Right ventricle myocardium inferior (tissue), 1 donor: Measurements from ENCODE around the gene RAB27A. TPM values are rescaled to one million over a fixed set of nuclear protein-coding genes. Genes with fewer than 3 reads are reported as not detected.

ENCODE experiments used
- ATAC-seq: fragments of 200-7000 bp; cut with Tn5 transposase; one replicate; pipeline ENCODE4 v1.9.1; 2020; ENCODE audit warnings: mild to moderate bottlenecking, moderate library complexity
- DNase-seq: peaks from one replicate; pipeline ENCODE4 v3.0.0; 2021; ENCODE audit errors: missing footprints
- intact Hi-C: fragments of 100-400 bp; cut with DNase I; formaldehyde crosslinking; loops from one replicate; pipeline ENCODE4 v1.11.0; 2022
- total RNA-seq: library from RNA; stranded (reverse); fragmentation: NEBNext Ultra II Directional; extraction: Animal tissue kit (Norgen Biotek cat#: 25700); gene quantifications from one replicate; pipeline ENCODE4 v1.2.1, GENCODE V29; 2021
- donor health status: DM: no; HTN: yes; CAD: no; lungs with severe emphysema.

Gene RAB27A
- total RNA-seq, 1 donor from 2014 or later: 6.1 TPM

GRCh38 chr15:55237219-55238130 is 52.1 kb downstream of the RAB27A start:
- DNase-seq (no peak), ATAC-seq (no peak)
- intact Hi-C loops: no loop called here

DNA sequence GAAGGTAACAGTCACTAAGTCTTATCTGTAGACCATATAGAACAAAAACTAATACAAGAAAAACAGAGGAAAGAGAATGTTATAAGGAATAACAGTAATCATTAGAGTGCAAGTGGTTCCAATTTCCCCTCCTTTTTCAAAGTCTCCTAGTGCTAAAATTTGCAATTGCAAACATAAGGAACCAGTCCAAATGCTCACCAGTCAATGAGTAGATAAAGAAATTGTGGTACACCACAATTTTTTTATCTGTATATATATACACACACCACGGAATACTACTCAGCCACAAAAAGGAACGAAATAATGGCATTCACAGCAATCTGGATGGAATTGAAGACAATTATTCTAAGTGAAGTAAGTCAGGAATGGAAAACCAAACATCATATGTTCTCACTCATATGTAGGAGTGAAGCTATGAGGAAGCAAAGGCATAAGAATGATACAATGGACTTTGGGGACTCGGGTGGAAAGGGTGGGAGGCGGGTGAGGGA is 54.0 kb downstream of the RAB27A start:
- no peak for DNase-seq
- ATAC-seq: no peak
- intact Hi-C loops: no loop called here

- no peak for ATAC-seq
- intact Hi-C loops: no loop called here
Observed at GRCh38 chr15:55234800-55235104, 54.9 kb downstream of the RAB27A start.

DNA sequence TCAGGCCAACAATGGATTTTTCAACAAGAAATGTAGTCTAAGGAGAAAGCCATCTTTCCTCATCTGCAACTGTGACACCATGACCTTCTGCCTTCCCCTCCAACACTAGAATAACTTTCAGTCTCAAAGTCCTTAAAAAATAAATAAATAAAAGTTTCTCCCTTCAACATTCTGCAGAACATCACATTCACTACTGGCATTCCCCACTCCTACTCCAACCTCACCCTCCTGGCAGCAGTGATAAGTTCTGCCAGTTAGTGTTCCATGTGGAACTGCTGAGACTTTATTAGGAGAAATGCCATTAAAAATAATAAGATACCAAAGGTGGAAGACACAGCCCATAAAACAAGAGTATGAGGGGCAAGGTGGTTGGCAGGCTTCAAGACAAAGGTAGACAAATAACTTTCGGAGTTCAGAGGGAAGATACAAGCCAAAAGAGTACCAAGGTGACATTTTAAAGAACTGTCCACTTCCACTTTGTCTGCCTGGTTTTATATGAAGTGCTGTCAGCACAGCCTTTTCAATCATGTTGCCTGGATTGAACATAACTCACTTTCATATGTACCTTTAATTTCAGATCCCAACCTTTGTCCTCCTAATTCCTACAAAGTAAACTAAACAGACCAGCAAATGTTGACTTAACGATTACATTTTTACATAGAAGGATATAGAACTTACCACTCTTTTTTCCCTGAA is 55.4 kb downstream of the RAB27A start:
- ATAC-seq (no peak), DNase-seq (no peak)
- intact Hi-C loops: no loop called here

More at GRCh38 chr15:55234800-55235104, 54.9 kb downstream of the RAB27A start:
- DNase-seq: no peak

DNA sequence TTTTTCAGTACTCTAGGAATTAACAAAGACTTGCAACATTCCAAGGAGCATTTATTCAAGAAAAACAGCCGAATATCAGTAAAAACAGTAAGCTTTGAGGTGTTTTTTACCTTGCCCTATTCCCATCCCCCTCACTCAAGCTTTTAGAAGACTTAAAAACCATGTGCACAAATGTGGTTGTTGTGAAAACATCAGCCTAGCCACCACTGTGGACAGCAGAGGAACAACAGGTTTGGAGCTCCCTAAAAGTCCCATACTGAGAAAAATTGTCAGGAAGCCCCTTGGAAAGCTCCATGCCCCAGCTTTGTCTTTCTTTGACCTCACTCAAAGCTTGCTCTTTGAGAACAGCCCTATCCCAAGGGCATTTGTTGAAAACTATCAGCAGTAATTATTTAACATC is 58.2 kb downstream of the RAB27A start:
- intact Hi-C loops: no loop called here
- ATAC-seq (no peak), DNase-seq (no peak)

DNA sequence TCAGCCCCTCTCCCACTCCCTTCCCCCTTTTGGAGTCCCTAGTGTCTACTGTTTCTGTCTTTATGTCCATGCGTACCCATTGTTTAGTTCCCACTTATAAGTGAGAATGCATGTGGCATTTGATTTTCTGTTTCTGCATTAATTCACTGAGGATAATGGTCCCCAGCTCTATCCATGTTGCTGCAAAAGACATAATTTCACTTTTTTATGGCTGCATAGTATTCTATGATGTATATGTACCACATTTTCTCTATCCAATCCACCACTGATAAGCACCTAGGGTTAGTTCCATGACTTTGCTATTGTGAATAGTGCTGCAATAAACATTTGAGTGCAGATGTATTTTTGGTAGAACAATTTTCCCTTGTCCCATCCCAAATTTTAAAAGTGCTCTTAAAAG is 58.7 kb downstream of the RAB27A start:
- no peak for ATAC-seq

GRCh38 chr15:55230051-55230670 is 59.5 kb downstream of the RAB27A start:
- DNase-seq: no peak
- intact Hi-C loops: no loop called here
- no peak for ATAC-seq

More for the DNA sequence above, 58.7 kb downstream of the RAB27A start:
- no peak for DNase-seq
- intact Hi-C loops: no loop called here

GRCh38 chr15:55226127-55226526 is 63.5 kb downstream of the RAB27A start:
- no peak for ATAC-seq
- DNase-seq: no peak
- intact Hi-C loops: no loop called here

- intact Hi-C loops: no loop called here
- no peak for ATAC-seq
- DNase-seq: no peak
Observed at GRCh38 chr15:55224892-55225291, 64.7 kb downstream of the RAB27A start.

DNA sequence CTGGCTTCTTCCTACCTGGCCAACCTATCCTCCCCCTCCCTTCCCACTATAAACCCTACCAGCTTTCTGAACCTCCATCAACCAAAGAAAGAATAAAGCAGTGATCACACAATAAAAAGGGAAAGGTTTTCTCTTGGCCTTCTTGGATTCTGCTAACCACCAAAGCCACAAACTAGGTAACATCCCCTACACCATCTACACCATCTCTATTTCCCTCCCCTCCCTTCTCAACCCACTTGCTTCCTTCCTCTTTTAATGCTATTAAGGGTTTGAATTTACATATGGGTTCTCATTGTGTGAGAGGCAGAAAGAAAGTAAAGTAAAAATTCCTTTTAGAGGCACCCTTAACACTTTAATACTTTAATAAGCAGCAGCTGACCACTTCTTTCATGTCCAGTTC is 67.0 kb downstream of the RAB27A start:
- ATAC-seq: no peak
- intact Hi-C loops: no loop called here
- DNase-seq: no peak

GRCh38 chr15:55221090-55222011 is 68.3 kb downstream of the RAB27A start:
- intact Hi-C loops: no loop called here
- ATAC-seq: peak; percentile 77

DNA sequence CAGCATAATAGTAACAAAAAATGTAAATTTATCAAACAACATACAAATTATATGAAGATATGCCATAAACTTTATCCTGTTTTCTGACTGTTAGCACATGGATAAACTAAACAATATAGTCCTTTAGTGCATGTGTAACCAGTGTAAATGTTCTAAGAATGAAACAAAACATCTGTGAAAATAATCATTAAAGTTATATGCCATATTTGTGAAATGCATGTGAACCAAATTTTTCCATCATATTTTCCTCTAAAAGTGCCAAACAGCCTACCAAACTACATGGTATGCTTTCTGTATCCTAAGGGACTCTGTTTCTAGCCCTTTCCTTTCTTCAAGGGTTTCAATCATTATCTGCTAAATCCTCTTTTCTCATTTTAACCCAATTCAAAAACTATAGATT is 69.0 kb downstream of the RAB27A start:
- intact Hi-C loops: no loop called here
- no peak for ATAC-seq
- DNase-seq: no peak

More at GRCh38 chr15:55221090-55222011, 68.3 kb downstream of the RAB27A start:
- no peak for DNase-seq

DNA sequence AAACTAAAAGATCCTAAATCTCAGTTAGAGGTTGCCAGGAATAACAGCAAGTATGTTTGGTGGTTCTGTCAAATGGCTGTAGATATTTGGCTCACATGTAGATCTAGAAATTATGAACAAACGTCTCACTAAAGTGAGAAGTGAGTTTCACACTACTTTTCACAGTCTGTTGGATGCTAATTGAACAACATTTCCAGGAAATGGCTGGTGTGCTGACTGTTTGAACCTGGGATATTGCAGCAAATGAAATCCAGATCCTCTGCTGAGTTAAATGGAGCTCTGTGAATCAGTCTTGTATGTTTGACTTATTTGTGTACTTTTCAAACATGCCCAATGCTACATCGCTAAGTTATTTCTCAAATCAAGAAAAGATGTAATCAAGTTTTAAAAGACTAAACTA is 71.6 kb downstream of the RAB27A start:
- no peak for DNase-seq
- intact Hi-C loops: loop anchor here (10.0 kb wide), 1 partner anchor 217 kb away; no protein-coding TSS in a partner anchor
- no peak for ATAC-seq

- intact Hi-C loops: no loop called here
- ATAC-seq: no peak
- DNase-seq: no peak
Observed at GRCh38 chr15:55204464-55204863, 85.1 kb downstream of the RAB27A start.

GRCh38 chr15:55202206-55202605 is 87.4 kb downstream of the RAB27A start:
- ATAC-seq: no peak
- intact Hi-C loops: no loop called here
- no peak for DNase-seq

- no peak for DNase-seq
- ATAC-seq: no peak
- intact Hi-C loops: no loop called here
Observed at GRCh38 chr15:55198706-55199105, 90.9 kb downstream of the RAB27A start.

- no peak for DNase-seq
- ATAC-seq: no peak
- intact Hi-C loops: no loop called here
Observed at GRCh38 chr15:55197719-55198118, 91.9 kb downstream of the RAB27A start.

DNA sequence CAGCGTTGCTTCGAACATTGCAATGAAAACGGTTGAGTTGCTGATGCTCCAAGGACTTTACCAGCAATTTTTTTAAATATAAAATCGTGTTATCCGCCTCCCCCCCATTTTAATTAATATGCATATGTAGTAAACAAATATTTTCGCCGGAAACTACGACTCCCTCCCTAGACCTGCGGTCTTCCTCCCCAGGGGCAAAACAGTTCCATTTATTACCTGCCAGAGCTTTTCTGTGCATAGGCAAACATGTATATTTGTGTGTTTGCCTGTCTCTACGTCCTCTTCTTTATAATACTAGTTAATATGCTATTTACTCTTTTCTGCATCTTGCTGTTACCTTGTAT is 92.3 kb downstream of the RAB27A start:
- no peak for ATAC-seq
- DNase-seq: no peak
- intact Hi-C loops: no loop called here
